IMR-90 (cell line): ENCODE results near the gene ERCC4. TPM values are rescaled to one million over a fixed set of nuclear protein-coding genes. Genes with fewer than 3 reads are reported as not detected.
"Not testable (repeated sequence)": the region's sequence is repeated elsewhere in the genome, so short reads cannot be mapped to it uniquely, and the experiment has no call there.

Experiments used
- ATAC-seq: fragments of 200-7000 bp; cut with Tn5 transposase; 2 replicates; pipeline ENCODE4 v1.9.1; 2020; ENCODE audit warnings: low read depth, mild to moderate bottlenecking, moderate library complexity
- BruUV-seq: library from RNA; stranded (reverse); fragments of 400-500 nt; replicated peaks from 2 replicates; lab custom pipeline; 2021; lab: Mats Ljungman, UMichigan
- CTCF ChIA-PET: fragments of 300-600 bp; formaldehyde crosslinking; extraction: SDS; loops from one replicate; lab custom pipeline; 2021; ENCODE audit warnings: antibody characterized with exemption; lab: Yijun Ruan, JAX
- POLR2A ChIA-PET: fragments of 300-600 bp; sonication (Branson Sonifier 250); formaldehyde crosslinking; loops from one replicate; lab custom pipeline; 2022; ENCODE audit warnings: antibody characterized with exemption; ENCODE audit not compliant: unreplicated experiment; lab: Charles Lee
- DNase-seq: peaks from one replicate; pipeline ENCODE4 v3.0.0; 2013
- H2AFZ ChIP-seq: replicated peaks from 2 replicates; pipeline ENCODE3; 2013; ENCODE audit warnings: low read length, mild to moderate bottlenecking; ENCODE audit not compliant: poor library complexity
- H2AK5ac ChIP-seq: 2 replicates; pipeline ENCODE4 v1.6.1; 2013; ENCODE audit warnings: low read depth, low read length, inconsistent platforms
- H2AK9ac ChIP-seq: replicated peaks from 2 replicates; pipeline ENCODE3; 2013; ENCODE audit warnings: mild to moderate bottlenecking, low read depth, low read length, moderate library complexity; ENCODE audit not compliant: poor library complexity
- H2BK120ac ChIP-seq: 2 replicates; pipeline ENCODE4 v1.6.1; 2013; ENCODE audit warnings: low read depth, low read length, inconsistent platforms
- H2BK15ac ChIP-seq: 3 replicates; pipeline ENCODE4 v1.6.1; 2013; ENCODE audit warnings: low read depth, low read length, inconsistent platforms
- H2BK20ac ChIP-seq: 2 replicates; pipeline ENCODE4 v1.6.1; 2013; ENCODE audit warnings: low read depth, mild to moderate bottlenecking, inconsistent platforms, low read length, moderate library complexity
- H2BK5ac ChIP-seq: 2 replicates; pipeline ENCODE4 v1.6.1; 2013; ENCODE audit warnings: mild to moderate bottlenecking, low read depth, low read length, inconsistent platforms; ENCODE audit not compliant: poor library complexity, severe bottlenecking
- H3K14ac ChIP-seq: replicated peaks from 2 replicates; pipeline ENCODE4 v1.6.1; 2013; ENCODE audit warnings: low read depth, low read length, inconsistent platforms
- H3K18ac ChIP-seq: 2 replicates; pipeline ENCODE4 v1.6.1; 2013; ENCODE audit warnings: low read depth, low read length, control low read depth
- H3K23ac ChIP-seq: 2 replicates; pipeline ENCODE4 v1.6.1; 2013; ENCODE audit warnings: low read depth, low read length, inconsistent platforms
- H3K27ac ChIP-seq: 2 replicates; pipeline ENCODE4 v1.5.1; 2013; ENCODE audit warnings: mild to moderate bottlenecking, control low read depth, low read length; ENCODE audit not compliant: insufficient read depth
- H3K27me3 ChIP-seq: 2 replicates; pipeline ENCODE4 v1.6.1; 2013; ENCODE audit warnings: low read length; ENCODE audit not compliant: control insufficient read depth, insufficient read depth
- H3K36me3 ChIP-seq: 2 replicates; pipeline ENCODE4 v1.6.1; 2013; ENCODE audit warnings: low read length, mixed read lengths; ENCODE audit not compliant: control insufficient read depth, insufficient read depth
- H3K4ac ChIP-seq: 2 replicates; pipeline ENCODE4 v1.6.1; 2013; ENCODE audit warnings: low read depth, low read length, inconsistent platforms
- H3K4me1 ChIP-seq: 2 replicates; pipeline ENCODE4 v1.6.1; 2013; ENCODE audit warnings: low read length, mixed read lengths; ENCODE audit not compliant: control insufficient read depth, insufficient read depth
- H3K4me2 ChIP-seq: 2 replicates; pipeline ENCODE4 v1.6.1; 2013; ENCODE audit warnings: low read depth, mild to moderate bottlenecking, control low read depth, low read length, moderate library complexity
- H3K4me3 ChIP-seq: 2 replicates; pipeline ENCODE4 v1.5.1; 2013; ENCODE audit warnings: low read depth, mild to moderate bottlenecking, control low read depth, low read length, moderate library complexity; ENCODE audit not compliant: insufficient read depth
- H3K56ac ChIP-seq: 2 replicates; pipeline ENCODE4 v1.6.1; 2013; ENCODE audit warnings: low read length, inconsistent platforms; ENCODE audit not compliant: insufficient read depth; ENCODE audit errors: extremely low read depth
- H3K79me1 ChIP-seq, 2 experiments: 2 replicates each; pipeline ENCODE4 v1.6.1; 2013; ENCODE audit warnings: low read length in 2 of 2, inconsistent platforms in 1 of 2, low read depth in 1 of 2
- H3K9ac ChIP-seq: 2 replicates; pipeline ENCODE4 v1.6.1; 2013; ENCODE audit warnings: low read depth, low read length, control low read depth
- H3K9me1 ChIP-seq: 2 replicates; pipeline ENCODE4 v1.6.1; 2013; ENCODE audit warnings: low read length, inconsistent platforms; ENCODE audit not compliant: insufficient read depth
- H3K9me3 ChIP-seq: 2 replicates; pipeline ENCODE4 v1.6.1; 2013; ENCODE audit warnings: low read length; ENCODE audit not compliant: control insufficient read depth, insufficient read depth
- H4K20me1 ChIP-seq: 2 replicates; pipeline ENCODE4 v1.6.1; 2013; ENCODE audit warnings: low read length, inconsistent platforms; ENCODE audit not compliant: insufficient read depth
- H4K5ac ChIP-seq: 2 replicates; pipeline ENCODE4 v1.6.1; 2013; ENCODE audit warnings: mild to moderate bottlenecking, low read depth, low read length, control low read depth
- H4K8ac ChIP-seq, 2 experiments: 2 replicates each; pipeline ENCODE4 v1.6.1; 2013; ENCODE audit warnings: low read depth in 2 of 2, low read length in 2 of 2, control low read depth in 1 of 2, inconsistent platforms in 1 of 2
- H4K91ac ChIP-seq: 2 replicates; pipeline ENCODE4 v1.6.1; 2013; ENCODE audit warnings: low read depth, low read length, inconsistent platforms; ENCODE audit not compliant: insufficient read depth
- SMC3 ChIP-seq: fragments of 150-350 bp; IDR thresholded peaks from 2 replicates; pipeline ENCODE4 v1.6.1; 2016; ENCODE audit warnings: low read depth, mild to moderate bottlenecking, antibody characterized with exemption, low read length, moderate library complexity
- WGBS, 2 experiments: methylation state at CpG; one replicate each; pipeline versions ENCODE4 v1.1.5 to v1.1.7; 2013; ENCODE audit warnings: missing lambda C conversion rate in 2 of 2; ENCODE audit not compliant: insufficient read length in 1 of 2; ENCODE audit errors: extremely low coverage in 2 of 2; 5-methylcytosine and 5-hydroxymethylcytosine counted together
- dilution Hi-C: fragments of 300-500 bp; cut with HindIII; formaldehyde crosslinking; loops from one replicate; pipeline ENCODE4 v1.14.3; 2018; ENCODE audit warnings: low sequenced_read_pairs; ENCODE audit not compliant: unreplicated experiment
- in situ Hi-C: fragments of 300-500 bp; cut with MboI; formaldehyde crosslinking; loops from 3 replicates; pipeline ENCODE4 v1.14.3; 2019; ENCODE audit warnings: low sequenced_read_pairs, inconsistent platforms, mixed read lengths
- intact Hi-C: fragments of 100-400 bp; cut with micrococcal nuclease; formaldehyde crosslinking; loops from 2 replicates; pipeline ENCODE4 v1.10.0; 2022
- polyA plus RNA-seq, 3 experiments: library from polyadenylated mRNA; depleted of rRNA; stranded (reverse); fragments of >200 nt; gene quantifications; 2 replicates each; pipeline ENCODE4 v1.2.3, GENCODE V29; 2012; ENCODE audit warnings: low replicate concordance in 1 of 3
- total RNA-seq: library from RNA; depleted of rRNA; stranded (reverse); fragments of >200 nt; gene quantifications from 2 replicates; pipeline ENCODE4 v1.2.3, GENCODE V29; 2012
- TF ChIP-seq, protein P1 (sequence below): conservative IDR thresholded peaks from 2 replicates; pipeline ENCODE4 v1.5.1; 2012; ENCODE audit warnings: mild to moderate bottlenecking, low read depth, low read length, improper control_type of control experiment

The ERCC4 gene
- total and polyA plus RNA-seq, 2 of the 4 experiments (the other 2 are of a cell fraction), result 2.9 to 19.2 TPM

DNA sequence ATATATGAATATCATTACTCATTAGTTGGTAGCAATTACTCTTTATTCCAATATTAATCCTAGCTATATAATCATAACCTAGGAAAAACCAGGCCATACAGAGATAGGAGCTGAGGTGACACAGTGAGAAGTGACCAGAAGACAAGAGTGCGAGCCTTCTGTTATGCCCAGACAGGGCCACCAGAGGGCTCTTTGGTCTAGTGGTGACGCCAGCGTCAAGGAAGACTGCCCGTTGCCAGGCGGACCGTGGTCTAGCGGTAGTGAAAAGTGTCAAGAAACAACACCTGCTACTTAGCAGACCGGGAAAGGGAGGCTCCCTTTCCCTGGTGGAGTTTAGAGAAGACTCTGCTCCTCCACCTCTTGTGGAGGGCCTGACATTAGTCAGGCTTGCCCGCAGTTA lies 15.1 kb upstream of the ERCC4 start:
- H3K36me3 ChIP-seq, BruUV-seq, H2AK5ac ChIP-seq, H3K4ac ChIP-seq, H3K4me3 ChIP-seq, H3K4me1 ChIP-seq, H3K56ac ChIP-seq, H3K9me3 ChIP-seq, H3K14ac ChIP-seq, POLR2A ChIA-PET, H3K4me2 ChIP-seq, H2AK9ac ChIP-seq, H2BK5ac ChIP-seq, H4K20me1 ChIP-seq, dilution Hi-C loops, intact Hi-C loops, H4K8ac ChIP-seq, H3K27me3 ChIP-seq, H2BK120ac ChIP-seq, in situ Hi-C loops, H2BK20ac ChIP-seq, H3K79me1 ChIP-seq, H4K5ac ChIP-seq, H3K23ac ChIP-seq, H2AFZ ChIP-seq, H3K9ac ChIP-seq, H3K27ac ChIP-seq, H3K9me1 ChIP-seq, H3K18ac ChIP-seq, ATAC-seq, H2BK15ac ChIP-seq, H4K91ac ChIP-seq: not testable (repeated sequence)
- 75% methylated on average over 1 of the region's 9 CpGs; no CpG with 5 or more reads in 1 of the 2 experiments for WGBS, 2 experiments
- CTCF ChIA-PET, result interaction anchor here (0.7 to 2.9 kb wide), 2 partner anchors 15 to 325 kb away, joined by 5 to 12 read pairs; partner anchors contain the start of gene ERCC4
- TF ChIP-seq, protein P1, sequence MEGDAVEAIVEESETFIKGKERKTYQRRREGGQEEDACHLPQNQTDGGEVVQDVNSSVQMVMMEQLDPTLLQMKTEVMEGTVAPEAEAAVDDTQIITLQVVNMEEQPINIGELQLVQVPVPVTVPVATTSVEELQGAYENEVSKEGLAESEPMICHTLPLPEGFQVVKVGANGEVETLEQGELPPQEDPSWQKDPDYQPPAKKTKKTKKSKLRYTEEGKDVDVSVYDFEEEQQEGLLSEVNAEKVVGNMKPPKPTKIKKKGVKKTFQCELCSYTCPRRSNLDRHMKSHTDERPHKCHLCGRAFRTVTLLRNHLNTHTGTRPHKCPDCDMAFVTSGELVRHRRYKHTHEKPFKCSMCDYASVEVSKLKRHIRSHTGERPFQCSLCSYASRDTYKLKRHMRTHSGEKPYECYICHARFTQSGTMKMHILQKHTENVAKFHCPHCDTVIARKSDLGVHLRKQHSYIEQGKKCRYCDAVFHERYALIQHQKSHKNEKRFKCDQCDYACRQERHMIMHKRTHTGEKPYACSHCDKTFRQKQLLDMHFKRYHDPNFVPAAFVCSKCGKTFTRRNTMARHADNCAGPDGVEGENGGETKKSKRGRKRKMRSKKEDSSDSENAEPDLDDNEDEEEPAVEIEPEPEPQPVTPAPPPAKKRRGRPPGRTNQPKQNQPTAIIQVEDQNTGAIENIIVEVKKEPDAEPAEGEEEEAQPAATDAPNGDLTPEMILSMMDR, result peak; percentile 36
- peak; percentile 17; the same call in 1 of the 2 replicates for TF ChIP-seq SMC3
- DNase-seq, result peak; percentile 13
